GOT3 (cell line): ENCODE results near the gene PLIN1.

Experiments
- DNase-seq: peaks from one replicate; lab custom pipeline; 2025; ENCODE audit warnings: mixed read lengths; lab: John Stamatoyannopoulos, UW

PLIN1 gene

DNA sequence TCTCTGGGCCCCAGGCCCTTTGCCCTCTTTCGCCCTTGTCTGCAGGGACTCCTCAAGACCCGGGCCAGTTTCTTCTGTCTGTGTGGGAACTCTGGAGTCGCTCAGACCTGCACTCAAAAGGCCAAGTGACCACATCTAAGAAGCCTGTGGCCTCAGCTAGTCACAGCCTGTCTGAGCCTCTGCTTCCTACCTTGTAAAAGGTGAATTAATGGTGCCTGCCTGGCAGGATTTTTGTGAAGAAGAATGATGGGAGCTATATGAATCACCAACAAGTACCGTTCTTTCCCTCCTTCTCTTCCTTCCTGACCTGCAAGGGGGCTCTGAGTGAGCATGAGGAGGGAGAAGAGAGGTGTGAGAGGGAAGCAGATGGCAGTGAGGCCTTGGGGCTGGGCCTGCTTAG, 7.5 kb downstream of the PLIN1 start:
- DNase-seq = no peak

DNA sequence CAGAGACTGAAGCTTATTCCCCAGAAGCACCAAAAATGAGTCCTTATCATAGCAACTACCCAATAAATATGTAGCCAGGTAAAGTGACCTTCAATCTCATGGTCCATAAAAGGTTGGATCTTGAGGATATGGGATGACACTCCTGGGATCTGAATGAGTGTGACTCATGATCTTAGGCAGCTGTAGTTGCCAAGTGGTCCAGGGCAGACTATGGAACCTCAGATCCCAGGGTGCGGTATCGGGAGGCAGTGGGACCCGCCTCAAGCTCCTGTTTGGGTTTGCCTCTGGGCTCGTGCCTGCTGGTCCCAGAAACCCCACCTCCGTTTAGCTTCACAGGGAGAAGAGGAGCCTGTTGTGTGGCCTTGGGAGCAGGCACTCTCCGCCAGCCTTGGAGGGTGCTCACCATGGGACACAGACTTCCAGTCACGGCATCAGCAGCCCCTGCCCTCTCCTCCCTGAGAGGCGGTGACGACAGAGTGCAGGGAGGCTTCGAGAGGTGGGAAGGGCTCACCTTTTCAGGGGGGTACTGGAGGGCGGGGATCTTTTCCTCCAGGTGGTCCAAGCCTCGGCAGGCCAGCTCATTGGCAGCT, 8.1 kb downstream of the PLIN1 start:
- DNase-seq = no peak

DNA sequence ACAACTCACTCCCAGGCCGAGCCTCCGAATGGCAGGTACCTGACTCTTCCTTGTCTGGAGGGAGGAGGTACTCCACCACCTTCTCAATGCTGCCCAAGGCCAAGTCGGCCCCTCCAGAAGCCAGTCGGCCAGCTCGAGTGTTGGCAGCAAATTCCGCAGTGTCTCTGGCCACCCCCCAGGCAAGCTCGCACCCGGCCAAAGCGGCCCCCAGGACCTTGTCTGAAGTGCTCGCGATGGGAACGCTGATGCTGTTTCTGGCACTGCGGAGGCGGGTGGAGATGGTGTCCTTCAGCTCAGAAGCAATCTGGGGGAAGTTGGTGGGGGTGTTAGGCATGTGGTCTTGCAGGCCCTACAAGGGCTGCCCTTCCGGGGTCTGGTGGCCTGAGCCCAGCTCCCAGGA, 9.2 kb downstream of the PLIN1 start:
- no peak for DNase-seq

DNA sequence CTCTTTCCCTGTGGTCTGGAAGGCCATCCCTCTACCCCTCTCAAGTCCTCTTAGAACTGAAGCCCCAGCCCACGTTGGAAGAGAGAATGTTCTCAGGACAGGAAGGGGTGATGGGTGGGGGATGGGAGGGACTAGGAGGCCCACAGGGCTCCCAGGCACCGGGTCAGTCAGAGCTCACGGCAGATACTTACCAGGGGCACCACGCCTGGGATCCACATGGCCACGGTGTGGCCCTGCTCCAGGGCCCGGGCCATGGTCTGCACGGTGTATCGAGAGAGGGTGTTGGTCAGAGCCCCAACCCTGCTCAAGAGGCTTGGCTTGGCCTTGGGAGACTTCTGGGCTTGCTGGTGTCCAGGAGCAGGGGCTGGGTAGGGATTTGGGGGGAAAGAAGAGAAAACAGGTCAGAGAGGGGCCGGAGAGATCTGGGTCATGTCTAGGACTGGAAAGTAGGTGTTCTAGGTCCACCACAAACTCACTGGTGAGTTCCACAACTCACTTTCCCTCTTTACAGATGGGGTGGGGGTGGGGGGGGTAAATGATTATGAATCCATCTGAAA, 9.8 kb downstream of the PLIN1 start:
- DNase-seq = no peak

DNA sequence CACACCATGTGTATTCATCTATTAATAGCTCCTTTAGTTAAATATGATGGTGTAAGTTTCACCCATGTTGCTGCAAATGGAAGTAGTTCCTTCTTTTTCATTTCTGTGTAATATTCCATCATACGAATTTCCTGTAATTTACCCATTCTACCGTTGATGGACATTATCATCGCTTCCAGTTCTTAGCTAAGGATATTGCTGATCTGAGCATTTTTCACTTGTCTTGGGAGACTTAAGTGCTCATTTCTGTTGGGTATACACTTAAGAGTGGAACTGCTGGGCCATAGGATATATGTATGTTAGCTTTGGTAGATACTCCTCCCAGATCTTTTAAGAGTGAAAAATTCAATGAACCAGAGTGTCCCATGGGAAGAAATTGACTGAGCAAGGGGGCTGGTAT, 11.0 kb downstream of the PLIN1 start:
- DNase-seq = no peak

DNA sequence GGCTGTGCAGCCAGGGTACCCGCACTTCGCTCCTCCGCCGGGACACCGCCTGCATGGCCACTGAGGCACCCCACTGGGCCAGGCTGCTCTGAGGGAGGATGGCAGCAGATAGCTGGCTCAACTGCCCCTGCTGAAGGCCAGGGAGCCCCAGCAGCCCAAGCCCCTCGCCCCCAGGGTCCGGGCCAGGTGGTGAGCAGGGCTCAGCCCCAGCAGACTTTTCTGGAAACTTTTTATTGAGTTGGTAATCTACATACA, 11.5 kb downstream of the PLIN1 start:
- no peak for DNase-seq

DNA sequence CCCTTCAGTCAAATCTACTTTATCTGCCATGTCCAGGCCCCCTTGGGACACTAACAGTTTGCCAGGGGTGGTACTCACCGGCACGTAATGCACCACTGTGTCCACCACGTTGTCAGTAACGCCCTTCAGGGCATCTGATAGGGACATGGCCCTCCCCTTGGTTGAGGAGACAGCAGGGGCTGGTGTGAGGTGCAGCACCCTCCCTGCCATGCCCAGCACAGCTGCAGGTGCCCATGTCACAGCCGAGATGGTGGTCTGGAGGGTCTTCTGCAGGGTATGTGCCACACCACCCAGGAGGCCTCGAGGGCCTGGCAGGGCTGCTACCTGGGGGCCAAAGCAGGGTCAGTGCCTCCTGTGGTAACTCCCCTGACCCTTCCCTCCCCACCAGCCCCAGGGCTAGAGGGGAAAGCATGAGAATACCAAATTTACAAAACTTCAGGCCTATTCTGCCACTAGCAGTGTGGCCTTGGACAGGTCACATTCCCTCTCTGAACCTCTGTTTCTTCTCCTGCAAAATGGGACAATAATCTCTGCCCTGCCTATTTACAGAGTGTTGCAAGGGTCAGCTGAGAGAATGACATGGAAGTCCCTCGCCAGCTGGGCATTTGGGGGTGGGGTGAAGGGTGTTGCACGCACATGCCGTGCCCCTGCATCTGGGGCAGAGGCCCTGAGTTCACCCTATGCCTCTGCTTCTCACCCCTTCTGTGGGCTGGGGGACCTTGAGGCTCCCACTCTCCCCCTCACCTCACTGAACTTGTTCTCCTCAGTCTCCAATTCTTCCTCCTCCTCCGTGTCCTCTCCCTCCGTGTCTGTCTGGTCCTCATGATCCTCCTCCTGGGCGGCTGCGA, 12.1 kb downstream of the PLIN1 start:
- no peak for DNase-seq

DNA sequence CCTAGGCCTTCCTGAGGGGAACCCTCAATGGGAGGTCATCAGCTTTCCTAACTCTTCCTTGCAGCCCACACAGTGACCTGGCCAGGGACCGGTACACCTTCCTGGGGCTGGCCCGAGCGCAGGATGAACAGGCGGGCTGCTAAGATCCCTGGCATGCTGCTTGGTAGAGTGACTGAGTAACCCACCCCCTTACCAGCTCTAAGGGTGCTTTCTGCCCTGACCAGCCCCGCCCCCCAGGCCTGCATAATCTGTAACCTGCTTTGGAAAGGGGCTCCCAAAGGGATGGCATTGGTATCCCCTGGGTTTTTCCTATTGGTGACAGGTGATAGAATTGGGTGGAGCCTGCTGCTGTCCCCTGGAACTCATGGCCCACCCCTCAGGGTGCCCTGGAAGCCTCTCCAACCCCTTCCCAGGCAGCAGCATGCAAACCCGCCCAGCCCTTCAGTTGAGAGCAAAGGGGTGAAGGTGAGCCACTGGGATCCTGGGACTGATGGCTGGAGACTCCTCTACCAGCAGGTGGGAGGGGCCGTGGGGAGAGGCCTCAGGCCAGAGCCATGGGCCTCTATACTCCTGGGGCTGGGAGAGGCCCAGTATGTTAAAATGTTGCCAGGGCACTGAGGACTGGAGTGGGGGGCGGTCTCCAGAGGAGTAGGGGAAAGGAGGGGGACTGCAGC, 12.8 kb downstream of the PLIN1 start:
- no peak for DNase-seq

DNA sequence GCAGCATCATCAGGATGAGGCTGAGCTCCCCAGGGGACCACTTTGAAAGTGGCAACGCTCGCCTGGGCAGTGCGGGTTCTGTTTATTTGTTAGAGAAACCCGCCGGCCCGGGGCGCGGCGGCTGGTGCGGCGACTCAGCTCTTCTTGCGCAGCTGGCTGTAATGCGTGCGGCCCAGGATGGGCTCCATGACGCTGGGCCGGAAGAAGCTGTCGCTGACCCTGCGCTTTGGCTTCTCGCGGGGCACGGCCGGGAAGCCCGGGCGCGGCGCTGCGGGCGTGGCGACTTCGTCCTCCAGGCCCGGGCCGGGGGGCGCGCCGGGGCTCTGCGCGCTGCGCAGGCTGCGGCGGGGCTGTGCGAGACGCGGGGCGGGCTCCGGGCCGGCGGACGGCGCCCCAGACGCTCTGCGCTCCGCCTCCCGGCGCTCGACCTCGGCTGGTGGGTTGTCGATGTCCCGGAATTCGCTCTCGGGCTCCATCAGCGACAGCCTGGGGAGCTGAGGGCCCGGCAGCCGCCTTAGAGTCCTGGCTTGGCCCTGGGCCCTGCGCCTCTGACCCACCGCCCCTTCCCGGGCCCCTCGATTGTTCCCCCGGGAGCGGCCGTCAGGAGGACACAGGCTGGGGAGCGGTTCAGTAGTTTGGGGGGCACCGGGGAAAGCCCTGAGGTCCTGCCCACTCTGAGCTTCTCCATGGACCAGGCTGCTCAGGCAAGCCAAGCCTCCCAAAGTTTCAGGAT, 13.6 kb downstream of the PLIN1 start:
- no peak for DNase-seq

DNA sequence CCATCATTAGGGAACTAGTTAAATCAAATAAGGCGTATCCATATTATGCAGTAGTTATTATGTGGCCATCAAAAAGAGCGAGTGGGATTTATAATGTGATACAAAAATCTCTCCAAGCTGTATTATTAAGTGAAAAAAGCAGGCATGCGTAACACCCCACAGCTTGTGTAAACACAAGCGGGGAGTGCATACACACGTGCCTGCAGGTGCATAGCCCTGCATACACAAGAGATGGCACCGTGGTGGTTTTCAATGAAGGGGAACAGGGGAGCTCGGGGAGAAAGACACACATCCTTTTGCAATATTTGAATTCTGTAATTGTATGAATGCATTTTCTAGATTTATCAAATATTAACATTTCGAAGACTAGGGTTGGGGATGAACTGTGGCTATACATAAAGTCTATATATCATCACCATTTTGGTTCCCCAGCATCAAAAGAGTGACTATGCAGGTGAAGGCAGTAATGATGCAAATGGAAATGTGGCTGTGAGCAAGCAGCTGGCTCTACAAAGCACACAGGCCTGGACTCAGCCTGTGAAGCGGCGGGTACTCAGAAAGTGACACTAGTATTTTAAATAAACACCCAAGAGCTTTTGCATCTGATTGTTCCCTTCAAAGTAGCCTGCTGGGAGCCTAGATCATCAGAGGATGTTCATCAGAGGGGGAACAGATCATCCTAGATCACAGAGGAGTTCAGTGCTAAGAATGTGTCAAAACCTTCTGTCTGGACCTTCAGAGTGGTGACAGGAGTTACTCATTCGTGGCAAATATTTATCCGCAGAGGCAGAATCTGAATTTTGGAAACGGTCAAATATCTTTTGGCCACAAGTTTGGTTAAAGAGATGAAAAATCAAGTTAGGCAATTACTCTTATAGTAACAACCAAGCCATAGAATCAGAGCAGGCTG, 14.5 kb downstream of the PLIN1 start:
- no peak for DNase-seq

DNA sequence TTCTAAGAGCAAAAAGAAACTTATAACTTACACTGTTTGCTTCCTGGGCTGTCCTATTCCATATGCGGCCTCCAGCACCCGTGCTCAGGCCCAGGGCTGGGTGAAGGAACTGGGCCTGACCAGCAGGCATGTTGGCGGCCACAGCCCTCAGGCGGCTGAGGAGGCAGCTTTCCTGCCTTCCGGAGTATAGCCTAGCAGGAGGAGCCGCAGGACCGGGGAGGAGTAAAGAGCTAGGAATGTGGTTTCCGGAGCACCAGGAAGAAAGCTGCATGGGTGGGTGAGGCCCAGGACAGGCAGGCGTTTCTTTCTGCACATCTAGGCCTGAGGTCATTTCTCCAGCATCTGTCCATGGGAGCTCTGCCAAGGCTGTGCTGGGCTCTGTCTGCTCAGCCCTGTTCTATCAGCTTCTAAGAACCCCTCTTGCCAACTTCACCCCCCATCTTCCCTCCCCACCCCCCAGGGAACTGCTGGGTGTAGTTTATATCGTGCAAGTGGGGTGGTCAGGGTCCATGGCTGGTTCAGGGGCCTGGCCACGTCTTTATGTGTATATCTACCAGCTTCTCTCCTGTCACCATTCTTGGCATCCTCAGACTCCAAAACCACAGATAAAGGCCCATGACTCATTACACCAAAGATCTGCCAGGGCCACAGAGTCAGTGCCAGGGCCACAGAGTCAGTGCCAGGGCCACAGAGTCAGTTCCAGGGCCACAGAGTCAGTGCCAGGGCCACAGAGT, 16.1 kb downstream of the PLIN1 start:
- peak; percentile 46 for DNase-seq

DNA sequence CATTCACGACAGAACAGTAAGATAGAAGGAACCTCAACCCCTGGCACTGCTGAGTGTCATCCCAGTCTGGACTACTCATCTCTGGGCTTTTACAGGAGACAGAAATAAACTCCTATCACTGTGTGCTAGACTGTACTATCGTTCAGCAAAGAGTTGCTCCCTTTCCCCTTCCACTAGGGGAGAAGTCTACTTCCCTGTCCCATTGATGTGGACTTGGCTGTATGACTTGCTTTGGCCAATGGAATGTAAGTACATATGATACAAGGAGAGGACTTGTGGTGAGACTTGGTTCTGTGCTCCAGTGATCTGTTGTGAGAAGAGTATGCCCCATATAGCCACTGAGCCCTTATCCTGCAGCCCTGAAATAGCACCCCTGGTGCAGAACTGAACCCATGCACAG, 18.6 kb downstream of the PLIN1 start:
- DNase-seq = no peak

DNA sequence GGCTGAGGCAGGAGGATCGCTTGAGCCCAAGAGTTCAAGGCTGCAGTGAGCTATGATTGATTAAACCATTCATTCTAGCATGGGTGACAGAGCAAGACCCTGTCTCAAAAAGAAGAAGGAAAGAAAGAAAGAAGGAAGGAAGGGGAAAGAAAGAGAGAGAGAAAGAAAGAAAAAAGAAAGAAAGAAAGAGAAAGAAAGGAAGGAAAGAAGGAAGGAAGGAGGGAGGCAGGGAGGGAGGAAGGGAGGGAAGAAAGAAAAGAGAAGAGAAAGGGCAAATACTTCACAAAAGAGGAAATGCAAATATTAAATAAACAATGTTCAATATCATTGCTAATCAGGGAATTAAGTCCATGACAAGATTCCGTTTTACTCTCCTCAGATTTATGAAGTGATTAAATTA, 19.9 kb downstream of the PLIN1 start:
- DNase-seq = no peak

DNA sequence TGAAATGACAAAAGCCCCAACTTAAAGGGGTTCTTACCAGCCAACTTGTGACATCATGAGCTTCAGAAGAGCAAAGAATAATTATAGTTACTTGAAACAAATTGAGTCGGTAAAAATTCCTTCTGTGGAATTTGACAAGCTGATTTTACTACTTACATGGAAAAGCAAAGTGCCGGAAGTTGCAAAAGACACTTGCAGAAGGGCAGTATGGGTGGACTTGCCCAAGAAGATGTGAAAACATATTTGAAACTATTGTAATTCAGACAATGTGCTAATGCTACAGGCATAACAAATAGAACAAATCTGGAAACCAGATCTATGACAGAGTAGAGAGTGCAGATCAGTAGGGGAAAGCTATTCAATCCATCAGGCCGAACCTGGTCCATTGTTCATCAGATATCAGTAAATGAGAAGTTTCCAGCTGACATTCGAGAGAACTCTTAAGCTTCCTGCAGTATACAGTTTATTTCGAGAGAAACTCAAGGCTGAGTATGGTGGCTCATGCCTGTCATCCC, 21.4 kb downstream of the PLIN1 start:
- DNase-seq = no peak

DNA sequence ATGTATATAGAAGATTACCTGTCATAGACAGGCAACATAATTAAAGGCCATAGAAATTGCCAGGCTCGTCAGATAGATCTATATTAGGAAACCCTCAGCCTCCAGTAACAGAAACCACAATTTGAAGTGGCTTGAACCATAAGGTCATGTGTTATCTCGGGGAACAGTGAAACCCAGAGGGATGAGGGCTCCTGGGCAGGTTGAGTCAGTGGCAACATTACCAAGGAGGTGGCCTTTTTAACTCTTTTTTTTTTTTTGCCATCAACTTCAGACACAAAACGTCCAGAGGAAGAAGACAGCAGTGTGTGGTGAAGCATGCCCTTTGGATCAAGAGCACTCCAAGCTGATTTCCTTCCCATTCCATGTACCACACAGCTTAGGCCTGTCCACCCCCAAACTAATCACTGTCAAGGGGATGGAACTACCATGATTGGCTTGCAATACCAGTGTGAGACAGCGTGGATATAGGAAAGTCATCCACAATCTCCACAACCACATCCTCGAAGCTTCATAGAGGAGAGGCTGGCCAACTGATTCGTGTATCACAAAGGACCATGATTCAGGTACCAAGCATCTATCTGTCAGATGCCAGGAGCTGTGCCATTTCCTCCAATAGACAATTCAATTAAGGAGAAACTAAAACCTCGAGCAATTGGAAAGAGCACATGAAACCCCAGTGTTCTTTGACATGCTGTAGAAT, 22.9 kb downstream of the PLIN1 start:
- DNase-seq = no peak

DNA sequence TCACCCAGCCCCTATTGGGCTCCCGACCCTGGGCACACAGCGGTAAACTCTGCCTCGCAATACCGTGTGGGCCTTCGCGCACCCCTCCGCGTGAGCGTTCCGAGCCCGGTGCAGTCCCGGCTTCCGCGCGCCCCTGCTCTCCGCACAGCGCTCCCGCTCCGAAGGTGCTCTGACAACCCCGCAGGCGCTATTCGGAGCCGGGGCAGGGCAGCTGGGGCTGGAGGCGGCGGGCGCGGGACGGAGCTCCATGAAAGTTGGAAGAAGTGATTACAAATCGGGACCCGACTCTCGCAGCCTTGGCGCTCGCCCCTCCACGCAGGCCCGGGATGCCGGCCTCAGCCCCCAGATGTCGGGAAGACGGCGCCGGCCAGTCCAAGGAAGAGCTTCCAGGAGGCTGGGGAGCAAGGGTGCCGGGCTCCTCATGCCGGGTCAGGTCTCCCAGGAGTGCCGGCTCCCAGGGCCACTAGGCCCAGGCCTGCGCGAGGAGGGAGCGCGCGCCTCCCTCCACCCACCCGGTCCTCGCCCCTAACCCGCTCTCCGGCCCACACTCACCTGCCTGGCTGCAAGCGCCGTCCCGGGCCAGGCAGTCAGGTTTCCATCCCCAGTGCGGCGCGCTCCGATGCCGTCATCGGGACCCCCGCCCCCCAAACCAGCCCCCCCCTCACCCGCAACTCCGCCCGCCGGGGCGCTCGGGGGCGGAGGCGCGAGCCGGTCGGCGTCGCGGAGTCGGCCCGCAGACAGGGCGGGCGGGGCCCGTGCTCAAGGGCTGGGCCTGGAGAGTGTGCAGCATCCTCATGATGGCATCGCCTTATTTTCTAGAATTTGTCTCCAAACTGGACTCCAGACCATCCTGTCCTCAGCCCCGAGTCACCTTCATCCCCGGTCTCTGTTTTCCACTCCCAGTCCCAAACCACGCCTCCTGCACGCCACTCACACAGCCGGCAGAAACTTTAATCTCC, 24.0 kb downstream of the PLIN1 start, which contains the start of gene KIF7:
Gene KIF7, minus strand, starts transcription at position 621 of the 959 bp plus-strand sequence. CDS start 2,537 bp downstream, outside the sequence.
- DNase-seq = no peak

DNA sequence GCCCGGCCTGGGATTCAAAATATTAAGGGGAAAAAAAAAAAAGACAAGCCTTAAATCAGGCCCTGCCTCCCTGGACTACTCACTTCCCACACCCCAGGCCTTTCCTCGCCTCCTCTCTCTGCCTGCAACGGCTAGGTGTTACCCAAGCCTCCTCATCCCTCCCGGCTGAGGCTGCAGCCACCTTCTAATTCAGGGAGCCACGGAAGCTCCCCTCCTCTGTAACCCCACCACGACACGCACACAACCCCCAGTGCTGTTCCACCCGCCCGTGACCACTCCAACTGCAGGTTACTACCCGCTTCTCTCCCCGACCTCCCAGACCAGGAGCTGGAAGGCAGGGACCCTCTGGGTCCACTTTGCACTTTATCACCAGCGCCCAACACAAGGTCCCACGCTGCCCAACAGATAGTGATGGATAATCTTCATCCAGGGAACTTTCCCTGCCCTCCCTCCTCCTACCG, 24.8 kb downstream of the PLIN1 start:
- DNase-seq = no peak

DNA sequence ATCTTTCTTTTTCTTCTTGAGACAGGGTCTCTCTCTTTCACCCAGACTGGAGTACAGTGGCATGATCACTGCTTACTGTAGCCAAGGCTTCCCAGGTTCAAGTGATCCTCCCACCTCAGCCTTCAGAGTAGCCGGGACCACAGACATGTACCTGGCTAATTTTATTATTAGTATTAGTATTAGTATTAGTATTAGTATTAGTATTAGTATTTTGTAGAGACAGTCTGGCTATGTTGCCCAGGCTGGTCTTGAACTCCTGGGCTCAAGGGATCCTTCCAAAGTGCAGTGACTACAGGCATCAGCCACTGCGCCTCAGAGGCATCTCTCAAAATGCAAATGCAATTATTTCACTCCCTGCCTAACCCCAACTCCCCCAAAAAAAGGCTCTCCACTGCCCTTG, 25.6 kb downstream of the PLIN1 start:
- DNase-seq = no peak
